ENCODE data around the gene SH2B3.

DNA sequence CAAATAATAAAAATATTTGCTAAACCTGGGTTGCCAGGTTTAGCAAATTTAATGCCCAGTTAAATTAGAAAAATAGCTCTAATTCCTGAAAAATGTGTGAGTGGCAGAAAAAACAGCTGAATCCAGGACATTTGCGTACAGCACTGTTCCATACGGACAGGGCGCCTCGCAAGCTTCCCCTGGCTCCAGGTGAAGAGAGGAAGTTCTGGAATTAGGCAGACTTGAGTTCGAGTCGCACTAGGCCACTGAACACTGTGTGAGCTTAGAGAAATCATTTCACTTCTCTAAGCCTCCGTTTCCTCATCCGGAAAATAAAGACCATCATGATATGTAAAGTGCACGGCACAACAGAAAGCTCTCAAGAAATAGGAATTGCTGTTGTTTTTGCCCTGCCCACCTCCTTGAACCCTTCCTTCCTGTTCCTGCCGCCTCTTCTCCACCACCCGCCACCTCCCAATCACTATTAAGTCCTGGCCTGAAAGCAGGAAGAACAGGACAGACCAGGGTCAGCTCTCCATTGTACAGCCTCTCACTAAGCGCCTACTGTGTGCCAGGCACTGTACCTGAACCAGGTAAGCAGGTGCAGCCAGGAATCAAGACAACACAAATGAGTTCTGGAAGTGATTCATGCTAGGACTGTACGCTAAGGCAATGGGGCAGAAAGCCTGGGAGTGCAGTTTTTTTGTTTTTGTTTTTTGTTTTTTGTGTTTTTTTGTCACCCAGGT is 36.1 kb upstream of the SH2B3 start:
- no peak for TF ChIP-seq GATA2 (IDR thresholded peaks at IDR 0.05; ENCODE audit: low read depth, low read length)
- no peak for TF ChIP-seq GATA3 (IDR thresholded peaks at IDR 0.05; ENCODE audit: low read depth, low read length)
